ENCODE results near the gene POLR2L.

POLR2L gene

GRCh38 chr11:869399-870126, 27.2 kb upstream of the POLR2L start:
- intact Hi-C loops (cut with DNase I): no loop called here
- no peak for DNase-seq

GRCh38 chr11:868802-869201, 26.5 kb upstream of the POLR2L start:
- intact Hi-C loops (cut with DNase I): no loop called here
- no peak for DNase-seq

DNA sequence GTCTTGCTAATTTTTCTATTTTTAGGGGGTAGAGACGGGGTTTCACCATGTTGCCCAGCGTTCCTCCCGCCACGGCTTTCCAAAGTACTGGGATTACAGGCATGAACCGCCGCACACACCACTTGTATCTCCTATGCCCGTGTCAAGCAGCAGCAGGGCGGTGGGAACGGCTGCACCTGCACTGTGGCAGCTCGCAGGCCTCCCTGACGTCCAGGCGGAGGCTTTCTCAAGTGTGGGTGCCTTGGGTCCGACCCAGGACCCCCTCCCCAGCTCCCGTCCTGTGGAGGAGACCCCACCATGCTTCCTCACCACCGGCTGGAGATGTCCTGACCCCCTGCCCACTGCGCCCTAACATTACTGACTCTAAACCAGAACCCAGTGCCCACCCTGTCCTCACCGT, 26.1 kb upstream of the POLR2L start:
- no peak for DNase-seq
- intact Hi-C loops (cut with DNase I): no loop called here

DNA sequence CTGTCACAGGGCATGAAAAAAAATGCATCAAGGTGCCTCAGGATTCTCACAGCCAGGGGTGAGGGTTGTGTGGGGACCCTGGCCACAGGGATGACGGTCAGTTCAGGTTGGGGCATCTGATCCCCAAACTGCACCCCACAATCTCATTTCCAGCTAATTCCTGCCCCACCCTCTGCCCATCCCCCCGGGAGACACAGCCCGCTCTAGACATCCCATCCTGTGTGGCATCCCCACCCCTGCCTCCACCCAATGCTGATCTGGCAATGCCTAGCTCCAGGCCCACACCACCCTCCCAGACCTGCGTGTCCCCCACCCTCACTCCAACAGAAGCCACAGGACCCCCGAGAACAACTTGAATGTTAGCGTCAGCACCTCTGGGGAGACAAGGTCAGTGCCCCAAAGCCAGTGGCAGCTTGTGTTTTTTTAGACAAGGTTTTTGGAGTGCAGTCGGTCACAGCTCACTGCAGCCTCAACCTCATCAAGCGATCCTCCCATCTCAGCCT, 25.6 kb upstream of the POLR2L start:
- DNase-seq: no peak
- intact Hi-C loops (cut with DNase I): no loop called here

GRCh38 chr11:866481-866880, 24.2 kb upstream of the POLR2L start:
- DNase-seq: no peak
- intact Hi-C loops (cut with DNase I): no loop called here

DNA sequence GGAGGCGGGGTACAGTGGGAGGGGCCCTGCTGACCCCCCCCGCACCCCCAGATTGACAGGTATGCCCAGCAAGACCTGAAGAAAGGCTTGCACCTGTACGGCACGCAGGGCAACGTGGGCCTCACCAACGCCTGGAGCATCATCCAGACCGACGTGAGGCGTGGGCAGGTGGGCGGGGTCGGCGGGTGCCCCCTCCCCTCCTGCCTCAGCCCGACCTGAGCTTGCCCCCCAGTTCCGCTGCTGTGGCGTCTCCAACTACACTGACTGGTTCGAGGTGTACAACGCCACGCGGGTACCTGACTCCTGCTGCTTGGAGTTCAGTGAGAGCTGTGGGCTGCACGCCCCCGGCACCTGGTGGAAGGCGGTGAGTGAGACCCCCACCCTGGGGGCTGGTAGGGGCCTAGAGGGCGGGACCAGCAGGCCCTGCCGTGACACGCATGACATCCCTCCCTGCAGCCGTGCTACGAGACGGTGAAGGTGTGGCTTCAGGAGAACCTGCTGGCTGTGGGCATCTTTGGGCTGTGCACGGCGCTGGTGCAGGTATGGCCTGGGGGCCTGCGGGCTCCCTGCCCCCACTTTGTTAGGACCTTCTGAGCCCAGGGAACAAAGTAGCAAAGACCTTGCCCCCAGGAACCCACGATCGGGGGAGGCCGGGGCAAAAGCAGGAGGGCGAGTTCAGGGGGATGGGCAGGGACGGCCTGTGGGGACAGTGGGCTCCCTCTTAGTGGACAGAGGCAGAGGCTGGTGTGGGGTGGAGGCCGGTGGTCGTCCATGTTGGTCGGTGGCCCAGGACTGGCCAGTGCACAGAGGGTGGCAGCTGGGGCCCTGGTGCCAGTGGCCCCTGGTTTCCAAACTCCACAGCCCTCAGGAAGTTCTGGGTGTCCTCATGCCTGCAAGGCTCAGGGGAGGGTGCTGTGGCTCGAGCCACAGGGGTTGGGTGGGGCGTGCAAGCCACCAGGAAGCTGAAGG, 23.4 kb upstream of the POLR2L start:
- intact Hi-C loops (cut with DNase I): no loop called here
- no peak for DNase-seq

DNA sequence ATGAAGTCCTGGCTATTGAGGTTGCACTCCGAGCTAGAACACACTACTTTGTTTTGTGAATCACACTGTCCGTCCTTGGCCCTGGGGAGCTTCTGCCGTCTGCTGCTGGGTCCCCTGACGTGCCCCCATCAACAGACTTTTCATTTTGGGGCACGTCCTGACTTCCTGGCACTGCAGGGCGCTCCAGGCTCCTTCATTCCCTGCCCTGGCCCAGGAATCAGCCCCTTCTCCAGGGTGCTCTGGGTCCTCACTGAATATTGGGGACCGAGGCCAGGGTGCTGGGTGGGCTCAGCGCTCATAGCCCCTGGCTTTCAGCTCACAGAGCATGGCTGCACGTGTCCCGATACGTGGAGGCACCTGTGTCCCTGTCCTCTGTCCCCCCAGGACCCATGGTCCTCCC, 22.6 kb upstream of the POLR2L start:
- intact Hi-C loops (cut with DNase I): no loop called here
- no peak for DNase-seq

DNA sequence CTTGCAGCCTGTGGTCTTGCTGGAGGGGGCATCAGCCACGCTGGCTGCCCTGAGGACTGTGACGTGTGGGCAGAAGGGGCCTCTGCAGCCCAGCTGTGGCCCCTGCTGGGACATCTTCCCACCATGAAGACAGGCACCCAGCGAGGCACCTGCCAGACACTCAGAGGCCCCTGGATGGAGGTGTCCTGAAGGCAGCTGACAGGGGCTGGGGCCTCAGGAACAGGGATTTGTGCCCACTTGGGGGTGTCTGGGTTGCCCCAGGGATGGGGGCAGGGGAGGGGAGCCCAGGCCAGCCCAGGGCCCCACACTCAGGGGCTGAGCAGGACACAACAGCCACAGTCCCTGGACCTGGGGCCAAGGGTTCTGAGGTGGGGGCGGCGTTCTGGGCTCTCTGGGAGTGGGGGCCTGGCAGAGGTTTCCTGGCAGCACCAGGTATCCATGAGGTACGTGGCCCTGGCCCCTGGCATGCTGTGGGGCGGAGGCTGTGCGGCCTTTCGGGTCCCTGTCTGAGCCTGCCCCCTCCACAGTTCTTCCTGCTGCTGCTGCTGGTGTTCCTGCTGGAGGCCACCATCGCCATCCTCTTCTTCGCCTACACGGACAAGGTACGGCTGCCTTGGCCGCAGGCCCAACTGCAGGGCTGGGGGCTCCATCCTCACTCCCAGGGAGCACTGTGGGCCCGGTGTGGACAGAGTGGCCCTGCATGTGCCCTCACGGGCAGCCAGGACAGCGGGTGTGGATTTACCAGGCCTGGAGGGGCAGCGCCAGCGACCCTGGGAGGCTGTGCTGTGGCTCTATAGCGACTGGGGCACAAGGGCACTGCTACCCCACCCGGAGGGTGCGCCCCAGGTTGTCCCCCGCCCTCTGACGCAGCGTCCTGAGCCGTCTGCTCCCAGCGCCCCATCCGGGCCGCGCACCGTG, 21.8 kb upstream of the POLR2L start:
- DNase-seq: no peak
- intact Hi-C loops (cut with DNase I): no loop called here

- peak in 1 of 10 donors; percentile 87 for DNase-seq
- intact Hi-C loops (cut with DNase I): no loop called here
Measured at GRCh38 chr11:863023-863909, 20.9 kb upstream of the POLR2L start.

GRCh38 chr11:862696-863022, 20.3 kb upstream of the POLR2L start:
- no peak for DNase-seq
- intact Hi-C loops (cut with DNase I): no loop called here

DNA sequence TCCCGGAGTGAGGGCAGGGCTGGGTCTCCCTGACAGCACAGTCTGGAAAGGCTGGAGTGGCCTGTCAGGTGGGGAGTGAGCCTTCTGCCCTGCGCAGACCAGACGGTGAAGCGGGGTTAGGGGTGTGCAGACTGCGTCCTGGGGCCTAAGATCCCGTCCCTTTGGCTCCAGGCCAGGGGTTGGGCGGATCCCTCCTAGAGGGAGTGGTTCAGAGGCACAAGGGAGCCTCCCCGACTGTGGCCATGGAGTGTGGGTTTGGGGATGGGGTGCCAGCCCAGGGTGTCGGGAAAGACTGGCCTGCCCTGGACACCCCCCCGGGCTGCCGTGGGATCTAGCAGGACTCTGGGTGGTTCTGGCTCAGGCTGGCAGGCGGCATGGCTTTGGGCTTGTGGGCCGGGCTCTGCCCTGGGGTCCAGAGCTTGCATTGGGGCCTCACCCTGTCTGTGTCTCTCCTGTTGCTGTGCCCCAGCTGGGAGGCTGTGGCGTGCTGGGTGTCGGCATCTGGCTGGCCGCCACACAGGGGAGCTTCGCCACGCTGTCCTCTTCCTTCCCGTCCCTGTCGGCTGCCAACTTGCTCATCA, 19.8 kb upstream of the POLR2L start:
- DNase-seq: no peak
- intact Hi-C loops (cut with DNase I): no loop called here

GRCh38 chr11:861105-861479, 18.8 kb upstream of the POLR2L start:
- intact Hi-C loops (cut with DNase I): no loop called here
- no peak for DNase-seq

DNA sequence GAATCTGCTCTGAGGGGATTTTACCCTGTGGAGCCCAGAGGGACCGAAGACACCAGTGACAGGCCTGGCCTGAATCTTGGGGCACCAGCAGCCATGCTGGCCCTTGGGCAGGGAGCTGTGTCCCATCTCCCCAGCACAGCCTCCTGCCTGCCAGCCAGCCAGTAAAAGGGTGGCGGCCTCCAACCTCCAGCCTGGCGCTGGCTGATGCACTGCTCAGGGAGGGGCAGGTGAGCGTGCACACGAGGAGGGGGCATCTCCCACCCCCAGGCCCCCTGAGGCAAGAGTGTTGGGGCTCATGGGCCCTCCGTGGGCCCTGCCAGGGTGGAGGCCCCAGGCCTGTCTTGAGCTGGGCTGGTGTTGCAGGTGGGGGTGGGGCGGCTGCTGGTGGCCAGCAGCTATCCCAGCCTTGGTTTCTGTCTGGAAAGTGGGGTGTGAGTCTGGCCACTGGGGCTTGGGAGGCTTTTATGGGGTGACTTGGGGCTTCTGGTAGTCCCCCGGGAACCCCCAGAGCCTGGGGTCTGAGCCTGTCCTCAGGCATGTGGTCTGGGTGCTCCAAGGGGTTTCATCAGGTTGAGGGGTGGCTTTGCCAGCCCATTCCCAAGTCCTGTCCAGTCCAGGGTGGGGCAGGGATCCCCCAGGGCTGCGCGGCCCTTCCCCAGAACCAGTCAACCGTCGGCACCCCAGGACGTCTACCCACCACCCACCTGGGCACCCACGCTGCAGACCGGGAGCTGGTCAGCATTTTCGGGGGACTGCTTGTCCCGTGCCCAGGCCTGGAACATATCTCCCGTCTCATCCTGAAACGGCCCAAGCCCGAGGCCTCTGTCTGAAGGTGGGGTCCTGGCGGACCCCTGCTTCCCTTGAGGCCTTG, 18.1 kb upstream of the POLR2L start:
- intact Hi-C loops (cut with DNase I): no loop called here
- peak in 1 of 10 donors; percentile 84 for DNase-seq

DNA sequence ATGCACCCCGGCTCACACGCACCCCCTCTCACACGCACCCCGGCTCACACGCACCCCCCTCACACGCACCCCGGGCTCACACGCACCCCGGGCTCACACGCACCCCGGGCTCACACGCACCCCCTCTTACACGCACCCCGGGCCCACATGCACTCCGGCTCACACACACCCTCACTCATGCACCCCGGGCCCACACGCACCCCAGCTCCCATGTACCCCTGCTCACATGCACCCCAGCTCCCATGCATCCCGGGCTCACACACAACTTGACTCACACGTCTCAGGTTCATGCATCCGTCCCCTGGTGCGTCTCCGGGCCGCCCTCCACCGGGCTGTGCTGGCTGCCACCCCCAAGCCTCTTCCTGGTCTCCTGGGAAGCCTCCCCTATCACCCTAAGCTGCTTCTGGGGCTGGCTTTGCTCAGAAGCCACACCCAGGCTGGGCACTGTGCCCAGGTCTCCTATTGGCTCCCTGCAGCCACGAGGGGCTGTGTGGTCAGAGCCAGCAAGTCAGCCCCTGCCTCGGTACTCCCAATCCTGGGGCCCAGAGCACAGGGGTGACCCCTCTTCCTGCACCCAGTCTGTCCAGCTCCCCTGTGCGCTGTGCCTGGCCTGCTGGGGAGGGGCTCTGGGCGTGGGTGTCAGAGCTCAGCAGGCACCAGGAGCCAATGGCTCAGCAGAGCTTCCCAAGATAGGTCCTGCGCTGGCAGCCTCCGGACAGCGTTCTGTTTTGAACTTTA, 17.2 kb upstream of the POLR2L start:
- intact Hi-C loops (cut with DNase I): no loop called here
- peak; percentile 64 to 98 (median 88) for DNase-seq

GRCh38 chr11:858762-859339, 16.5 kb upstream of the POLR2L start:
- no peak for DNase-seq
- intact Hi-C loops (cut with DNase I): no loop called here

GRCh38 chr11:858053-858761, 15.9 kb upstream of the POLR2L start:
- intact Hi-C loops (cut with DNase I): no loop called here
- DNase-seq: peak in 1 of 10 donors; percentile 80

- DNase-seq: no peak
- intact Hi-C loops (cut with DNase I): no loop called here
Measured at GRCh38 chr11:856397-856796, 14.1 kb upstream of the POLR2L start.

All from posterior cingulate gyrus (tissue), 11 donors.